Common myeloid progenitor, CD34-positive (primary cell): ENCODE measurements around the gene PELI3.

ENCODE experiments used
- CTCF ChIA-PET: fragments of 350-600 bp; sonication (Branson Sonifier 250); formaldehyde crosslinking; loops from one replicate; lab custom pipeline; 2021; ENCODE audit warnings: antibody characterized with exemption; lab: Charles Lee
- POLR2A ChIA-PET: fragments of 350-600 bp; sonication (Branson Sonifier 250); formaldehyde crosslinking; loops from one replicate; lab custom pipeline; 2021; ENCODE audit warnings: antibody characterized with exemption; lab: Charles Lee
- DNase-seq, 3 donors: peaks; one replicate each; pipeline versions ENCODE4 v3.0.0 to v3.0.0-alpha.2; 2013
- H3K27ac ChIP-seq, 2 experiments: 1 replicate in 1 of 2; 2 replicates in 1 of 2; pipeline ENCODE4 v1.7.0; 2013; ENCODE audit warnings: inconsistent platforms in 2 of 2, low read length in 2 of 2, mild to moderate bottlenecking in 2 of 2, low read depth in 1 of 2, moderate library complexity in 1 of 2; ENCODE audit not compliant: severe bottlenecking in 2 of 2, insufficient read depth in 1 of 2, poor library complexity in 1 of 2
- H3K27me3 ChIP-seq, 5 experiments: replicated peaks in 2 of 5; 1 replicate in 3 of 5; 2 replicates in 2 of 5; pipeline versions ENCODE4 v1.6.1 to v1.7.0; 2013; ENCODE audit warnings: low read length in 4 of 5, mild to moderate bottlenecking in 2 of 5, moderate library complexity in 2 of 5, inconsistent platforms in 1 of 5; ENCODE audit not compliant: insufficient read depth in 5 of 5, control insufficient read depth in 4 of 5
- H3K36me3 ChIP-seq, 4 experiments: 1 replicate in 2 of 4; 2 replicates in 2 of 4; pipeline versions ENCODE4 v1.6.1 to v1.7.0; 2013; ENCODE audit warnings: low read length in 3 of 4, control low read depth in 1 of 4, mild to moderate bottlenecking in 1 of 4; ENCODE audit not compliant: control insufficient read depth in 4 of 4, insufficient read depth in 4 of 4
- H3K4me1 ChIP-seq, 4 experiments: 1 replicate in 3 of 4; 2 replicates in 1 of 4; pipeline versions ENCODE4 v1.6.1 to v1.7.1; 2013; ENCODE audit warnings: low read length in 3 of 4, mild to moderate bottlenecking in 3 of 4, control low read depth in 1 of 4, inconsistent platforms in 1 of 4, moderate library complexity in 1 of 4; ENCODE audit not compliant: control insufficient read depth in 4 of 4, insufficient read depth in 4 of 4; ENCODE audit errors: control extremely low read depth in 1 of 4
- H3K4me3 ChIP-seq, 7 experiments: 1 replicate in 4 of 7; 2 replicates in 3 of 7; pipeline versions ENCODE4 v1.5.1 to v1.7.0; 2013; ENCODE audit warnings: mild to moderate bottlenecking in 7 of 7, low read length in 6 of 7, moderate library complexity in 6 of 7, inconsistent platforms in 2 of 7, low read depth in 2 of 7, control low read depth in 1 of 7; ENCODE audit not compliant: insufficient read depth in 4 of 7, control insufficient read depth in 1 of 7; ENCODE audit errors: extremely low read depth in 1 of 7
- H3K9me3 ChIP-seq, 5 experiments: 1 replicate in 4 of 5; 2 replicates in 1 of 5; pipeline versions ENCODE4 v1.6.1 to v1.7.1; 2013; ENCODE audit warnings: low read length in 4 of 5, mild to moderate bottlenecking in 2 of 5, inconsistent platforms in 1 of 5, low read depth in 1 of 5, moderate library complexity in 1 of 5; ENCODE audit not compliant: control insufficient read depth in 4 of 5, insufficient read depth in 2 of 5; ENCODE audit errors: control extremely low read depth in 1 of 5
- WGBS: methylation state at CpG from one replicate; pipeline ENCODE4 v1.1.5; 2013; ENCODE audit not compliant: insufficient coverage; 5-methylcytosine and 5-hydroxymethylcytosine counted together

The PELI3 gene

GRCh38 chr11:66465373-66466224, 1.1 kb upstream of the PELI3 start:
- no peaks in the 10 kb centered on the region for H3K36me3 ChIP-seq
- CTCF ChIA-PET, result interaction anchor here (0.6 to 1.9 kb wide), 3 partner anchors 9 to 87 kb away, joined by 3 to 6 read pairs (median 5); no protein-coding TSS in a partner anchor
- DNase-seq, result no peak
- H3K4me1 ChIP-seq, result peaks cover 0 to 26% (median 22%) of the 10 kb centered on the region in 4 experiments
- peaks cover 0 to 4% (median 0%) of the 10 kb centered on the region in 5 experiments for H3K9me3 ChIP-seq
- 56% methylated on average over 13 of the region's 19 CpGs for WGBS
- peak overlapping the region in 6 of 7 experiments; percentile 42 to 83 (median 70) for H3K4me3 ChIP-seq
- peak overlapping the region in 1 of 2 experiments; percentile 58 for H3K27ac ChIP-seq
- POLR2A ChIA-PET, result interaction anchor here (0.7 to 0.9 kb wide), 2 partner anchors 140 to 173 kb away, joined by 3 read pairs; no protein-coding TSS in a partner anchor
- H3K27me3 ChIP-seq, result peaks cover 0 to 2% (median 0%) of the 10 kb centered on the region in 5 experiments

GRCh38 chr11:66467034-66467659, 442 bp downstream of the PELI3 start:
- 2% methylated on average over 42 of the region's 72 CpGs for WGBS
- Histone ChIP-seq H3K4me3 (peak overlapping the region; percentile 42 to 83 (median 65)), H3K4me1 (peaks cover 0 to 26% (median 22%) of the 10 kb centered on the region in 4 experiments), H3K27me3 (peaks cover 0 to 2% (median 0%) of the 10 kb centered on the region in 5 experiments), H3K27ac (no peak overlapping the region), H3K9me3 (peaks cover 0 to 4% (median 0%) of the 10 kb centered on the region in 5 experiments), H3K36me3 (no peaks in the 10 kb centered on the region)
- ChIA-PET POLR2A (interaction anchor here (0.5 kb wide), 1 partner anchor 180 kb away, joined by 4 read pairs; no protein-coding TSS in a partner anchor), CTCF (interaction anchor here (1.9 kb wide), 1 partner anchor 12 kb away, joined by 6 read pairs; no protein-coding TSS in a partner anchor)
- DNase-seq, result peak; percentile 44 to 71 (median 60)

DNA sequence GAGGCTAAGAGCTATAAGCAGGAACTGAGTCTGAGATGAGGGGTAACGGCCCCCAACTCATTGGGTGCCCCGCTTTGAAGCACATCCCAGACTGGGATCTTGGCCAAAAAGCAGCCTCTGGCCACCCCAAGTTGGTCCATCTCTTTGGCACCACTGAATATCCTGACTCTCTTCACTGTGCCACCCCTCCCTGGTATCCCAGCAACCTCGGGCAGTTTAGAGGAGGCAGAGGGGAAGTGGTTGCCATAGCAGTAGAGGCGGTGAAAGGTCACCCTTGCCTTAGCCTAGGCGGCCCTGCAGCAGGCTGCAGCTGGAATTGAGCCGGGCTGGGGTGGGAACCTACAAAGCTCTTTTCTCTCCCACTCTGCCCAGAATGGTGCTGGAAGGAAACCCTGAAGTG, 1.1 kb downstream of the PELI3 start:
- Histone ChIP-seq H3K4me1 (peaks cover 0 to 26% (median 22%) of the 10 kb centered on the region in 4 experiments), H3K27me3 (peaks cover 0 to 2% (median 0%) of the 10 kb centered on the region in 5 experiments), H3K27ac (no peak overlapping the region), H3K4me3 (peak overlapping the region in 6 of 7 experiments; percentile 42 to 83 (median 70)), H3K36me3 (no peaks in the 10 kb centered on the region), H3K9me3 (peaks cover 0 to 2% (median 0%) of the 10 kb centered on the region in 5 experiments)
- CTCF ChIA-PET, result interaction anchor here (1.9 kb wide), 1 partner anchor 11 kb away, joined by 6 read pairs; no protein-coding TSS in a partner anchor
- 24% methylated on average over 6 of the region's 6 CpGs for WGBS
- peak in 2 of 3 donors; percentile 63 to 71 for DNase-seq
- POLR2A ChIA-PET, result interaction anchor here (0.5 kb wide), 1 partner anchor 181 kb away, joined by 4 read pairs; no protein-coding TSS in a partner anchor

DNA sequence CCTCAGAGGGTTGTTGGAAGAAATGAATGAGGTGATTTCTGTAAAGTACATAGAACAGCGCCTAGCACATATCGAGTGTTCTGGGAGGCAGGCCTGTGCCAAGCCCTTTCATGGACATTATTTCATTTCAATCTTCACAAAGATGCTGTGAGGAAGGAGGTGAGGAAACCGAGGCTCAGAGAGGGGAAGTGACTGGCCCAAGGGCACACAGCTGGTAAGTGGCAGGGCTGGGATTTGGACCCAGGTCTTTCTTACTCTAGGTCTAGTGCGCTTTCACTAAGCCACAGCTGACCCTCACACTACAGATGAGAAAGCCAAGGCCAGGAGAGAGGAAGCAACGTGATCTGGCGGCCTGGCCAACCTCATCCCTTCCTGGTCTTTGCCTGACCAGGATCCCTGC, 2.0 kb downstream of the PELI3 start:
- ChIA-PET CTCF (no interaction called here), POLR2A (no interaction called here)
- no peak for DNase-seq
- Histone ChIP-seq H3K36me3 (peaks cover 0 to 5% (median 2%) of the 10 kb centered on the region in 4 experiments), H3K4me3 (no peak overlapping the region), H3K4me1 (peaks cover 0 to 26% (median 22%) of the 10 kb centered on the region in 4 experiments), H3K9me3 (no peaks in the 10 kb centered on the region), H3K27ac (no peak overlapping the region), H3K27me3 (peaks cover 0 to 2% (median 0%) of the 10 kb centered on the region in 5 experiments)
- WGBS, result 92% methylated on average over 4 of the region's 6 CpGs

GRCh38 chr11:66469441-66469840, 2.7 kb downstream of the PELI3 start:
- Histone ChIP-seq H3K4me1 (peaks cover 0 to 26% (median 22%) of the 10 kb centered on the region in 4 experiments), H3K27ac (no peak overlapping the region), H3K9me3 (no peaks in the 10 kb centered on the region), H3K36me3 (peaks cover 0 to 9% (median 4%) of the 10 kb centered on the region in 4 experiments), H3K27me3 (peaks cover 0 to 2% (median 0%) of the 10 kb centered on the region in 5 experiments), H3K4me3 (no peak overlapping the region)
- no CpG with 5 or more reads among the region's 1 CpG for whole genome bisulfite sequencing
- POLR2A ChIA-PET, result interaction anchor here (0.5 kb wide), 1 partner anchor 40 kb away, joined by 3 read pairs; no protein-coding TSS in a partner anchor
- DNase-seq, result no peak
- CTCF ChIA-PET, result interaction anchor here (1.4 to 2.5 kb wide), 2 partner anchors 10 to 31 kb away, joined by 3 to 9 read pairs; partner anchors contain the start of genes DPP3 and MRPL11

DNA sequence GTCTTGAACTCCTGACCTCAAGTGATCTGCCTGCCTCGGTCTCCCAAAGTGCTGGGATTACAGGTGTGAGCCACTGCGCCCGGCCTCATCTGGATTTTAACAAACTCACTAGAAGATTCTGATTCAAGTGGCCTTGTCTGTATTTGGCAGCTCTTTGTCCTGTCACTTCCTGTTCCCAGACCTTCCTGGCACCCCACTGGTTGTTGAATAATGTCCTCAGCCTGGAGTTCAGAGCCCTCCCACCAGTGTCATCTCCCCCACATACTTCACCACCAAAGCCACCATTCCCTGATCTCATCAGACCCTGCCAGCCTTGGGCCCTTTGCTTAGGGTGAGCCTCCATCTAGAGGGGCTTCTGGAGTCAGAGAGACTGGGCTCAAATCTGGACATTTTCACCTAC, 3.3 kb downstream of the PELI3 start:
- Histone ChIP-seq H3K9me3 (no peaks in the 10 kb centered on the region), H3K36me3 (peaks cover 0 to 10% (median 4%) of the 10 kb centered on the region in 4 experiments)

More for the DNA sequence above, 3.3 kb downstream of the PELI3 start:
- Histone ChIP-seq H3K27me3 (peaks cover 0 to 2% (median 0%) of the 10 kb centered on the region in 5 experiments), H3K4me1 (peaks cover 0 to 24% (median 22%) of the 10 kb centered on the region in 4 experiments), H3K4me3 (no peak overlapping the region), H3K27ac (no peak overlapping the region)
- no peak for DNase-seq
- ChIA-PET CTCF (interaction anchor here (1.4 to 2.5 kb wide), 2 partner anchors 9 to 32 kb away, joined by 3 to 9 read pairs; partner anchors contain the start of genes DPP3 and MRPL11), POLR2A (no interaction called here)
- 97% methylated on average over 3 of the region's 3 CpGs for WGBS
